ENCODE data around the gene COL5A2.
A peak's percentile ranks its signal among the peaks of the same experiment; 100 is the strongest.

COL5A2 gene

GRCh38 chr2:189179570-189179950 is at the start of gene COL5A2:
TSS of gene COL5A2 (minus strand) at chr2:189179761. CDS start at chr2:189179604, 157 bp downstream.
- DNase-seq: peak; percentile 82

DNA sequence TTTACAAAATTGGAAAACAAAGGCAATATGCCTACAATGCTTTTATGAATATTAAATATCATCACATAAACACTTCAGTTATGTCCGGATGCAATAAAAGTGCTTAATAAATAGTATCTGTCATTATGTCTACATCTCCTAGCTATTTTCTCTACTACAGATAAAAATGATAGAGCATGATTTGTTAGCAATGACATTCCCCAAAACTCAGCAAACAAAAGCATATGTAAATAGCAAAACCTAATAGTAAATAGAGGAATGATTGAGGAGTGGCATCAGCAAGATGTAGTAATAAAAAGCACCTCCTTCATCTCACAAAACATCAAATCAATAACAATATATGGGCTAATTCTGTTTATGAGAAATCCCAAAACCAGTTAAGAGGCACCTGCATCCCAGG is 46.5 kb upstream of the COL5A2 start:
- no peak for DNase-seq

- DNase-seq: no peak
Observed at GRCh38 chr2:189225032-189225431, 45.5 kb upstream of the COL5A2 start.

- DNase-seq: no peak
Observed at GRCh38 chr2:189222468-189223105, 43.0 kb upstream of the COL5A2 start.

DNA sequence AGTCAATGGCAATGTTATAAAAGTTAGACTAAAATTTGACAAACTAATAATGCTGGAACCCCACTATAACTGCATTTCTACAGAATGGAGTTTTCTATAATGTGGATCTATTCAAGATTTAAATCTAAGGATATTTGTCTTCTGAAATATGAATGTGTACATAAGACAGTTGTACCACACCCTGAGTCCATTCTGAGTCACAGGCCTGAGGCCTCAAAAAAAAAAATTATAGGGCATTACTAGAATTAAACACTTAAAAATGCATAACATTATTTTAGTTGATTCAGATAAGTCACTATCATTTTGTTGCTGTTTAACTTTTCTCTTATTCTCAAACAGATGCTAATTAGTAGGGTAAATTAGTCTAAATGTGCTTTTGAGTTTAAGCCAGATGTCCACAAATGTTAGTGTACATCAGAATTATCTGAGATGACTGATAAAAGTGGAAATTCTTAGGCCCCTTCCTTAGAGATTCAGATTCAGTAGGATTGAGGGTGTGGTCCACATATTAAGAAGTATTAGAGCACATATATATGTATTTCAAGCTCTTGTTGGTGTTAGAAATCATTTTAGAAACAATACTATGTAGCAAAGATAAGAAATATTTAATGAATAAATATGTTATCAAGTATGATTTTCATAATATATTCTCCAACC is 42.4 kb upstream of the COL5A2 start:
- DNase-seq: no peak

DNA sequence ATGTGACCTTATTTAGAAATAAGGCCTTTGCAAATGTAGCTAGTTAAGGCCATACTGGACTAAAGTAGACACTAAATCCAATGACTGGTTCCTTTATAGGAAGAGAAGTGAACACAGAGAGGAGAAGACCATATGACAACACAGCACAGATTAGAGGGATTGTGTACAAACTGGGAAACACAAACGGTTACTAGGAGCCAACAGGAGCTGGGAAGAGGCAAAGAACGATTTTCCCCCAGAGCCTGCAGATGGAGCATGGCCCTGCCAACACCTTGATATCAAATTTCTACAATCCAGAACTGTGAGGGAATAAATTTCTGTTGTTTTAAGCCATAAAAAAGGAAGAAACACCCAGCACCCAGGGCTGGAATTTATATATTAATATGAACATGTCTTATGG is 38.7 kb upstream of the COL5A2 start:
- no peak for DNase-seq

- peak; percentile 92 for DNase-seq
Observed at GRCh38 chr2:189217541-189217940, 38.0 kb upstream of the COL5A2 start.

DNA sequence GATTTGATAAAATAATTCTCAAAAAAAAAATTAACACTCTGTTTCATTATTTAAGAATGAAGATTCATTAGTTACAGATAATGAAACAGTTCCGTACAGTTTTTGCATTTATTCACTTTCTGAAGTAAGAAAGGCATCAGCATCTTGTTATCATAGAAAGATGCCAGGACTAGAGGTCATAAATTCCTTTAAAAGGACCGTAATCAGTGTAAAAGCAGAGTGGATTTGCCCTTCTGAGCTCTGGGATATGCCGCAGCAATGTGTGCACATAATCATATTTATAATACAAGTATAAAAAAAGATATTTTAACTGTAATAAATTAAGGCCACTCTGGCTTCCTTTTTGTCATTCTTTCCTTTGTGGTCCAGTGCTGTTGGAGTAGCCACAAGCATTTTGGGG is 37.5 kb upstream of the COL5A2 start:
- no peak for DNase-seq

GRCh38 chr2:189214484-189214883 is 34.9 kb upstream of the COL5A2 start:
- DNase-seq: no peak

- no peak for DNase-seq
Observed at GRCh38 chr2:189213250-189213649, 33.7 kb upstream of the COL5A2 start.

DNA sequence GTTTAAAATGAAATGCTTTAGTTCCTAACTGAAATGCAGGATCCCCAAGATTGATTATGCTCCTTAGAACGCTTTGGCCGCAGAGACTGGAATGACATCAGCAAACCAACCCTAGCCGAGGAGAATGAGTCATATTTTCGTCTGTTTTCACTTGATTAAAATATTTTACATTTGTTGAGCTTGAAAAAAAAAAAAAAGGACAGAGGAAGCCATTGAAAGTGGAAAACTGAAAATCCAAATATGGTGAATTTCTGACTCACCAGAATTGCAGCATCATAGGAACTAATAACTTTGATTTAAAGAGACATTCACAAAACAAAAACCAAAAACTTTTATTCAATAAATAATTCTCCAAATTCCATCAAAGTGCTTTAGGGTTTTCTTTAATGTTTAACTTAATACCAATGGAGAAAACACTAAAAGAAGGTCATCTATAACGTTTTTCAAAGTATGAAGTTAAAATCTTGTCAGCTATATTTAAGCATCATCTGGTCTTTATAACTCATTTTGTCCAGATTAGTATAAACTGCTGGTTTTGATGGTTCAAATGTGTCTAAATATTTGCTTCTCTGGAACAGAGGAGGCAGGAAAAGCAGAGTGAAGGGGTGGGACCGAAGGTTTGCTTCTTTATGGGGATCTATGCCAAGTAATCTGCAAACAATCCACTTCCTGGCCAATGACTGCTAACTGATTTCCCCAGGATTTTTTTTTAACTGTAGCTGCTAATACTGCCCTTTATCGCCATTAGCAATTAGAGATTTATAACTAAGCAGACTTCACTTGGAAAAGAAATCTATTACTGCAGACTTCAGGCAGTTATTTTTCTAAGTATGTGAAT is 30.9 kb upstream of the COL5A2 start:
- no peak for DNase-seq

DNA sequence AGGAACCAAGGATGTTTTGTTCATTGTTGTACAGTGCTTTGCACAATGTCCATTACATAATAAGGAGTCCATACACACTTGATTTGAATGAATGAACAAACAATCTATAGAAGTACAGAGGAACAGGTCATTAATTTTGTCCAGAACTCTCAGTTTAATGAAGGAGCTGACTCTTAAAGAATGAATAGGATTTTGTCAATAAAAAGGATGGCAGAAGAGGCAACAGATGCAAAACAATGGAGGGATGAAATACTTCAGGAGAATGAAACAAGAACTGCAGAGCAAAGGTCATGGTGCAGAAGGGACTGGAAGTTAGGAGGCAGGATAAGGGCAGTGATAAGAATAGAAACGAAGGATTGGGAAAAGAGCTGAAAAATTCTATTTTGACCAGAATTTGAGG is 28.7 kb upstream of the COL5A2 start:
- no peak for DNase-seq

GRCh38 chr2:189204322-189204941 is 24.9 kb upstream of the COL5A2 start:
- DNase-seq: no peak

DNA sequence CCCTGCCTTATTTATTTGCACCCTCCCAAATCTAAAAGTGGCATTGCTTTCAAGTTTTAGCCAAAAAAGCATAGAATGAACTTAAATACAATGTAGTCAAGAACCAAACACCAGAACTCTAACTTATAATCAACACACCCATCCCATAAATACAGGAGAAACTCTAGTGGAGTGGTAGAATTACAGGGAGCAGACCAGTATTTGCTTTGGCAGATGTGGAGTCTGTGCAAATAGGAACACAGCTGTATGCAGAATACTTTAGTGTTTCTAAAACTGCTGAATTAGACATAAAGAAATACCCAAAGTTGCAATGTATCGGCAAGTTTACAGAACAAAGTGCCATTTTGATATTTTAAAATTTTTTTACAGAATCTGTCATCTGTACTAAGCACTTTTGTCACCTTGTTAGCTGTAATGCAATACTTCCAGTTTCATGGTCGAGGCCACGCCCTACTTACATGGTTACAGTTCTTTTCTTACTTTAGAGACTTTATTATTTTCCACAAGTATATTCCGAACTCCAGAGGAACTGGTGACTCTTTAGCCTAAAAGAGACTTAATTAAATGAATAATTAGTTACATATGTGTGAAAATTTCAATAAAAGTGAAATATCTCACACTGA is 23.7 kb upstream of the COL5A2 start:
- no peak for DNase-seq

DNA sequence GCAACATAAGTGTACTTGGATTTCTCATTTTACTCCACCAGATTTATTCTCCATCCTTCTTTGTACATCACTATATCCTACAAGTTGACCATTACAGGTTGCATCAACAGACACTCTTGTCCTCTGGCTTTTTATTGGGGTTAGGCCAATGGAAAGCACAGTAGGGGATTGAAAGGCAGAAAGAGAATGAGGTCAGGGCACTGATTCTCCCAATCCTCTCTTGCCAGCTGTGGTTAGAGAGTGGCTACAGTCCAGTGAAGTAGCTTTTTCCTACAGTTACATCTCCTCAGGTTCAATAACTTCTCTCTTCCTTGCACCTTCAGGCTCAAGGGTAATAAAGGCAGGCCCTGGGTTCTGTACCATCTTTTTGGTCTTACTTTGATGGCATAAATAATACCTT is 20.2 kb upstream of the COL5A2 start:
- DNase-seq: no peak

- DNase-seq: no peak
Observed at GRCh38 chr2:189192766-189193165, 13.2 kb upstream of the COL5A2 start.

GRCh38 chr2:189191766-189192165 is 12.2 kb upstream of the COL5A2 start:
- DNase-seq: no peak

DNA sequence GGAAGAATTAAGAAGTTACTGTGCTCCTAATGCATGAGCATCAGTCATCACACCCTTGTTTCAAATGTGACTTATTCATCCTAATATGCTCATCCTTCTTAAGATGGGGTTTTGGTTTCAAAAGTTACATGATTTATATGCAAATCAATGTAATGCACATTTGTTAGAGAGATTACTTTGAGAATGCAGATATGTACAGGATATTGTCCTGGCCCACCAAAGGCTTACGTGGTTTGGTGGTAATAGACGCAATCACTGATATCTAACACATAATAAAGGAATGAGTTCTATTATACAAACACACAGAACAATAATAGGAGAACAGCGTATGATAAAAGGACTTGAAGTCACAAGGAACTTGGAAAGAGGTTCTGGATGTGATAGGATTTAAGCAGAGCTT is 11.1 kb upstream of the COL5A2 start:
- DNase-seq: no peak

- no peak for DNase-seq
Observed at GRCh38 chr2:189188115-189188805, 8.7 kb upstream of the COL5A2 start.

DNA sequence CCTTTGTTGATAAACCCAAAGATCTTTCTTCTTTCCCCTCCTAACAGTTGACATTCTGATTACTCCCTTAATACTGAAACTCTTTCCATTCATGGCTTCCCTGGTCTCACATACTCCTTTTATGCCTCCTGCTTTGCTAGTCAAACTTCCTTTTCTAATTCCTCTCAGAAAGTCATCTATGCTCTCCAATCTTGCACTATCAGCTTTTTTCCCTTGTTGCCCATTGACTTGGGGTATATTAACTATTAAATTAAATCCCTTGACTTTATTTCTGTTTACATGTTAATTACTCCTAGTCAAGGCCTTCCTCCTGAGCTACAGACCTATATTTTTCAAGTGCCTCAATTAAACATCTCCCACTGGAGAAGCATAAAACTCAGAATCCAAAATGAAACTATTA is 3.6 kb upstream of the COL5A2 start:
- no peak for DNase-seq

DNA sequence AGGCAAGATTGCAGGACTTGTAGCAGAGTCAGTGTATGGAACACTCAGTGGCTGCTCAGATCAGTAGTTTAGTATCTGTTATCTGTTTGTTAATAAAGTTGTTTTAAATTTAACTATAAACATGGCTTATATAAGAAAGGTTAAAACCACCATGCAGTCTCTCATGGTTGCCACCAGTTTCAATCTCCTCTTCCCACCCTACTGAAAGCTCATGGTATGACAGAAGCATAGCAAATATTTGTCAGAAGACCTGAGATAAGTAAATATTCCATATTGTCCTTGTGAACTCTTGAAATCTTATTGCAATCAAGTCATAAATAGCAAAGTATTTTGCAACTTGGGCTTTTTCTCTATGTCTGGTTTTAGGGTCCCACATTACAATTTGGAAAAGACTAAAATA is 2.1 kb upstream of the COL5A2 start:
- no peak for DNase-seq

All from islet precursor cell (in vitro differentiated cells).